ENCODE results near the gene ALDH4A1. TPM values are rescaled to one million over a fixed set of nuclear protein-coding genes. Genes with fewer than 3 reads are reported as not detected.
"Not testable (repeated sequence)": the region's sequence is repeated elsewhere in the genome, so short reads cannot be mapped to it uniquely, and the experiment has no call there.

ALDH4A1 gene
- total RNA-seq, 1 donor from 2014 or later: 4.5 TPM

DNA sequence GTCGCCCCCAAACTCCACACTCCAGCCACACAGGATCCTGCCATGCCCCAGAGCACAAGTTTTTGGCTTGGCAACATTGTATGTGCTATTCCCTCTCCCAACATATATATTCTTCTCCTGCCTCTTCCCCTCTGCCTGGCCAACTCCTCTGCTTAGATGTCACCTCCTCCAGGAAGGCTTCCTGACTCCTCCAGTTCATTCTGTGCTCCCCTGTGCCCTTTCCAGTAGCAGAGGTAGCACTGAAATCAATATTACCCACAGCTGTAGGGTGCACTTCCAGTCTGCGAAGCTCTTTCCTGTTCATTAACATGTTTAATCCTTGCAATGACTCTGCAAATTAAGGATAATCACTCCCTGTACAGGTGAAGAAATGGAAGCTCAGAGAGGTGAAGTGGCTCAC is 21.2 kb downstream of the ALDH4A1 start:
- FAIRE-seq (no peak), DNase-seq (ENCODE audit: low spot score in 2 of 2) (no peak)

DNA sequence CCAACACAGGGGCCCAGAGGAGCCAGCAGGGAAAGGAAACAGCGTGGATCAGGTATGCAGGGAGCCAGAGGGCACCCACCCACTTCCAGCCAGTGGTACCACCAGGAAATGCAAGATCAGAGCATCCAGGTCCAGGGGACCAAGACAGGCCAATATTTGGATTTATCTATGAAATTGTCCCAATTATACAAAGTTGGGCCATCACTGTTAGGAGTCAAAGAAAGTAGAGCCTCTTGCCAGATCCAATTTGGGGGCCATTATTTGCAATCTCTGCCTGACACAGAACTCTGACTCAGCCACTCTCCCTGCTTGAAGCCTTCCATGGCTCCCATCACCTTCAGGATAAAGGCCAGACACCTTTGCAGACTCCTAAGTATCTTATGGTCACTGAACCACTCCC is 21.8 kb downstream of the ALDH4A1 start:
- FAIRE-seq (no peak), DNase-seq (ENCODE audit: low spot score in 2 of 2) (no peak)

DNA sequence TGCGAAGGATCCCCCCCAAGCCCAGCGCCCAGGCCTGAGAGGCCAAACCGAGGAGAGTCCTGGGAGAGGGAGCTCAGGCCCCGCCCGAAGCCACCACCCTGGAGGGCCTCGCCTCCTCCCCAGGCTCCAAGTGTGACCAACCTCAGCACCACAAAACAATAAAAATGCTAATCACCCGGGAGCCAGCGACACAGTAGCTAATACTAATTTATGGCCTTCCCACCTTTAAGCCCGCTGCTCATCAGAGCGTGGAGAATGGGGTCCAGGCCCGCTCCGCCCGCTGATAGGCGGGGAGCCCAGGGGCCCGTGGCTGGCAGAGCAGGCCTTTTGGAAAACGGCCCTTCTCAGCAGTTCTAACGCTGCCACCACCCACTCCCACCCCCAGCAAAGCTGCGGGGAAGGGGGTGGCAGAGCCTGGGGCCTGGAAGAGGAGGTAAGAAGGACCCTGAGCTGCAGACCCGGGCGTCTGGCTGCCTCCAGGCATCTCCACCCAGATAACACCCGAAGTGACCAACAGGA is 22.5 kb downstream of the ALDH4A1 start:
- FAIRE-seq (no peak), DNase-seq (ENCODE audit: low spot score in 2 of 2) (no peak)

DNA sequence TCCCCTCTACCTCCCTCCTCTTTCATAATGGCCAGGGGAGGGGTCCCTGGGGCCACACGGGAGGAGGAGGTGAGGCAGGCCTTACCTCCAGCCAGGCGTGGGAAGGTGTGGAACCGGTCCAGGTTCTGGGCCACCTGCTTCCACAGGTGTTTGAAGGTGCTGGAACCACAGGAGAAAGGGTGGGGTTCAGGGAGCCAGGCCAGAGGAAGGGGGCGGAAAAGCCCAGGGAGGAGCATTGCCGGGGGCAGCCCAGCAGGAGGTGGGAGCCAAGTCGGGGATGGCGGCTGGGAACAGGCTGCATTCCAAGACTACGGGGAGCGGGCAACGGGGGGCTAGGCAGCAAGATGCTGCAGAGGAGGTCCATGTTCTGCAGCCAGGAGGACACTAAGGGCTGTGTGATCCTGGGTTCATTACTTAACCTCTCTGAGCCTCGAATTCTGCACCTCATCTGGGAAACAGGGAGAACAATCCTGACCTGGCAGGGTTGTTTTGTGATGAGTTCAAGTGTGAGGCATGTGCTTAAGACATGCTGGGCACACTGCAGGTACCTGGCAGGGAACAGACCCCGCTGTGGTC is 23.1 kb downstream of the ALDH4A1 start:
- FAIRE-seq: no peak
- no peak for DNase-seq (ENCODE audit: low spot score in 2 of 2)

DNA sequence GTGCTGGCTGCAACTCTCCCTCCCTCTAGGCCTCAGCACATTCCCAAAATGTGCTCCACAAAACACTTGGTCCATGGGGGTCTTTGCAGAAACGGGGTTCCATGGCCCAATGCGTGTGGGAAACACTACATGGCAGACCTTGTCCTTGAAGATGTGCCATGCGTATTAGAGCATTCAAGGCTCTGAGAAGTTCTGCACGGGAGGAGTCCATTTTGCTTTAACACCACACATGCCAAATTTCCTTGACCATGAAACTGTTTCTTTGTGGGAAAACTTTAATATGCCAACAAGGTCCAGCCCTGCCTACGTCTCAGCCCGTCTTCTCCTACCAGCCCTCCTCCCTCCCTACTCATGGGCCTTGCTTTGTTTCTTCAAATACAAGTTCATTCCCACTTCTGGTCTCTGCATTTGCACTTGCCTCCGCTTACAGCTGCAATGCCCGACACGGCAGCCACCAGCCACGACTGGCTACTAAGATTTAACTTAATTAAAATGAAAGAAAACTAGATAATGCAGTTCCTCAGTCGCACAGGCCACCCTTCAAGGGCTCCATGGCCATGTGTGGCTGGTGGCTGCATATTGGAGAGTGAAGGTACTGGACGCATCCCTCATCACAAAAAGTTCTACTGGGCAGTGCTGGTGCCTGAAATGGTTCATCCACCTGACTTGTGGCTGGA is 23.7 kb downstream of the ALDH4A1 start:
- FAIRE-seq (no peak), DNase-seq (ENCODE audit: low spot score in 2 of 2) (no peak)

GRCh38 chr1:18877282-18877681 is 25.1 kb downstream of the ALDH4A1 start:
- DNase-seq (ENCODE audit: low spot score in 2 of 2): no peak
- no peak for FAIRE-seq

DNA sequence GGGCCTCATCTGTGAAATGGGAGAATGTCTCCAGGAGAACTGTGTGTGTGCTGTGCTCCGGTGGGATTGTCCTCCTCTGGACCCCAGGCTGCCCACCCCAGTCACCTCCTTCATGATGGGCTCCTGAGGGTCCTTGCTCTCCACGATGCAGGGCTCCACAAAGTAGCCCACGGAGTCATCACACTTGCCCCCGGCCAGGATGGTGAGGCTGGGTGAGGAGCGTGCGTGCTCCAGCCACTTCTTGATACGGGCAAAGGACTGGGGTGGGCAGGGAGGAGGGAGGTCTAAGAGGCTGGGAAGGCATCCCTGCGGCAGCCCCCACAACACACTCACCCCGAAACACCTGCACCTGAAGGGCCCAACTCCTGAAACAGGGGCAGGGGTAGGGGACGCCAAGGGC is 26.1 kb downstream of the ALDH4A1 start:
- no peak for DNase-seq (ENCODE audit: low spot score in 2 of 2)
- no peak for FAIRE-seq

GRCh38 chr1:18875796-18876128 is 26.6 kb downstream of the ALDH4A1 start:
- FAIRE-seq (no peak), DNase-seq (ENCODE audit: low spot score in 2 of 2) (no peak)

- DNase-seq (ENCODE audit: low spot score in 2 of 2) (peak; percentile 76 to 90), FAIRE-seq (no peak)
These were observed 27.1 kb downstream of the ALDH4A1 start for GRCh38 chr1:18875107-18875795.

- no peak for FAIRE-seq
- DNase-seq (ENCODE audit: low spot score in 2 of 2): no peak
These were observed 27.8 kb downstream of the ALDH4A1 start for GRCh38 chr1:18874600-18874999.

GRCh38 chr1:18874036-18874435 is 28.3 kb downstream of the ALDH4A1 start:
- FAIRE-seq: no peak

GRCh38 chr1:18872071-18872611 is 30.2 kb downstream of the ALDH4A1 start:
- FAIRE-seq (no peak), DNase-seq (ENCODE audit: low spot score in 2 of 2) (no peak)

More at GRCh38 chr1:18874036-18874435, 28.3 kb downstream of the ALDH4A1 start:
- no peak for DNase-seq (ENCODE audit: low spot score in 2 of 2)

- DNase-seq (ENCODE audit: low spot score in 2 of 2): no peak
- no peak for FAIRE-seq
These were observed 30.8 kb downstream of the ALDH4A1 start for GRCh38 chr1:18871401-18872070.

DNA sequence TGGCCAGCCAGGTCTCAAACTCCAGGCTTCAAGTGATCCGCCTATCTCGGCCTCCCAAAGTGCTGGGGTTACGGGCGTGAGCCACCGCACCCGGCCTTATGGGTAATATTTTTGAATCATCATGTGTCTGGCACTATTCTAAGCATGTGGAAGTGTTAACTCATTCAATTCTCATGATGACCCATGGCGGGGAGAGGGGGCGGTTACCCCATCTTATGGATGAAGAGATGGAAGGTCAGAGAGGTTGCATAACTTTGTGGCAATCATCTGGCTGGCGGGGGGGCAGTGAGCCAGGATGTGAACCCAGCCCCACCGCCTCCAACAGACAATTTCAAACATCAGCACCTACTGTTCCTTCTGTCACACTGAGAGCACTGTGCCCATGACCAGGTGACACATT is 31.4 kb downstream of the ALDH4A1 start:
- DNase-seq (ENCODE audit: low spot score in 2 of 2) (no peak), FAIRE-seq (no peak)

DNA sequence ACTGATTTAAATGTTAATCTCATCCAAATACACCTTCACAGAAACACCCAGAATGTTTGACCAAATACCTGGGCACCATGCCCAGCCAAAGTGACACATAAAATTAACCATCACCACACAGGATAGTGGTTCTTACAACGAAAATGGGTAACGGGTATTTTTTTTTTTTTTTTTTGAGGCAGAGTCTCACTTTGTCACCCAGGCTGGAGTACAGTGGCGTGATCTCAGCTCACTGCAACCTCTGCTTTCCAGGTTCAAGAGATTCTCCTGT is 31.8 kb downstream of the ALDH4A1 start:
- DNase-seq (ENCODE audit: low spot score in 2 of 2); FAIRE-seq: not testable (repeated sequence)

DNA sequence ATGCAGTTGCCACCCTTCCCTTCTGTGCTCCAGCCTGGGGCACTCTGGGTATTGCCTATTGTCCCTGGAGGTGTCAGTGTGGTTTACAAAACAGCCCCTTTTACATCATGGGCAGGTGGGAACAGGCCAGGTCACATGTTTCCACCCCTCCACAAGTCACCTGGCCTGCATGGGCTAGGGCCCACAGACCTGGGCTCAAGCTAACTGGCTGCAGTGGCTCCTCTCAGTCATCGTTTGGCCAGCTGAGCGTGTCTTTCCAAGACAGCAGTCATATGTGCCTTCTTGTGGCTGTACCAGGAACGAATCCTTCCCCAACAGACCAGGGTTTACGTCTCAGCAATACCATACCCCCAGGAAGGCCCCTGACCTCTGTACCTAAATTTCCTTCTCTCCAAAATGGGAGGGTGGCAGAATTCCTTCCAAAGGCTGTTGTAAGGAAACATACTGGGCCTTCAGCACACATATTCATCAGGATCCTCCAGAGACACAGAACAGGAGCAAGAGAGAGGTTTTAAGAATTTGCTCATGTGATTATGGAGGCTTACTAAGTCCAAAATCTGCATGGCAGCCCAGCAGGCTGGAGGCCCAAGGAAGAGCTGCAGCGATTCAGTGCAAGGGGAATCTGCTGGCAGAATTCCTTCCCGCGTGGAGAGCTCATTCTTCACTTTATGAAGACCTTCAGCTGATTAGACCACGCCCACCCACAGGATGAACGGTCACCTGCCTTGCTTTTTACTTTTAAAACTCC is 32.3 kb downstream of the ALDH4A1 start:
- DNase-seq (ENCODE audit: low spot score in 2 of 2) (no peak), FAIRE-seq (no peak)

- FAIRE-seq (no peak), DNase-seq (ENCODE audit: low spot score in 2 of 2) (peak in 1 of 2 donors; percentile 35)
These were observed 33.4 kb downstream of the ALDH4A1 start for GRCh38 chr1:18868801-18869424.

- FAIRE-seq: no peak
- DNase-seq (ENCODE audit: low spot score in 2 of 2): no peak
These were observed 34.0 kb downstream of the ALDH4A1 start for GRCh38 chr1:18868354-18868753.

DNA sequence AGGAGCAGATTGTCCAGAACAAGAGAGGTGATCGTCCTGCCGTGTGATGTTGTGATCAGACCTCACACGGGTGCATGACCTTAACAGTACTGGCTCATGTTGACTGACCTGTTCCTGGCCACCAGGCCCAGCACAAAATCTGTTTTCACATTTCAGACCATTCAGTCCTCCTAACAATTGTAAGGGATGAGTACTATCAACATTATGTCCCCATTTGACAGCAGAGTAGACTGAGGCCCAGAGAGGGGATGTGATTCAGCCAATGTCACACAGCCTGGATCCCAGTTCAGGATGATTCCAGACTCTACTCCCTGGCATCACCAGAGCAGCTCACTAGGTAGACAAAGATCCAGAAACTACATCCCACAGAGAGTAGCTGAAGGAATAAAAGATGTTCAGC is 35.5 kb downstream of the ALDH4A1 start:
- DNase-seq (ENCODE audit: low spot score in 2 of 2) (no peak), FAIRE-seq (no peak)

DNA sequence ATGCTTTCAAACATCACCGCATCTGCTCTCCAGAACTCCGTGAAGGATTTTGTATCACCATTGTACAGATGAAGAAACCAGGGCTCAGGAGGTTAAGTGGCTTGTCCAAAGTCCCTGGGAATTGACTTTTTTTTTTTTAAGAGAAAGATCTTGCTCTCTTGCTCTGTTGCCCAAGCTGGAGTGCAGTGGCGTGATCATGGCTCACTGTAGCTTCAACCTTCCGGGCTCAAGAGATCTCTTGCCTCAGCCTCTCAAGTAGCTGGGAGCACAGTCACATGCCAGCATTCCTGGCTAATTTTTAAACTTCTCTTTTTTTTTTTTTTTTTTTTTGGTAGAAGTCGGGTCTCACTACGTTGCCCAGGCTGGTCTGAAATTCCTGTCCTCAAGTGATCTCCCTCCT is 36.0 kb downstream of the ALDH4A1 start:
- FAIRE-seq (no peak), DNase-seq (ENCODE audit: low spot score in 2 of 2) (no peak)

All from frontal cortex (tissue), 4 donors.